WTC11 (cell line): Measurements from ENCODE around the gene VN1R4. TPM values are rescaled to one million over a fixed set of nuclear protein-coding genes. Genes with fewer than 3 reads are reported as not detected.

ENCODE experiments used
- ATAC-seq: fragments of 200-7000 bp; cut with Tn5 transposase; 2 replicates; pipeline ENCODE4 v1.10.0; 2021; ENCODE audit warnings: mild to moderate bottlenecking, moderate library complexity
- CTCF ChIA-PET: fragments of 300-600 bp; sonication (Branson Sonifier 250); formaldehyde crosslinking; loops from one replicate; lab custom pipeline; 2021; ENCODE audit warnings: antibody characterized with exemption; lab: Charles Lee
- POLR2A ChIA-PET: fragments of 350-600 bp; sonication (Branson Sonifier 250); formaldehyde crosslinking; loops from one replicate; lab custom pipeline; 2021; ENCODE audit warnings: antibody characterized with exemption; lab: Charles Lee
- DNase-seq: peaks from one replicate; pipeline ENCODE4 v3.0.0; 2021; ENCODE audit warnings: low spot score
- H3K27ac Mint-ChIP-seq: 2 replicates; pipeline ENCODE4 v1.8.0; 2021; ENCODE audit warnings: mixed read lengths
- H3K27me3 Mint-ChIP-seq: 2 replicates; pipeline ENCODE4 v1.8.0; 2021; ENCODE audit warnings: low read depth, mild to moderate bottlenecking, moderate library complexity, mixed read lengths
- H3K36me3 Mint-ChIP-seq: 2 replicates; pipeline ENCODE4 v1.8.0; 2021; ENCODE audit warnings: mixed read lengths
- H3K4me1 Mint-ChIP-seq: 2 replicates; pipeline ENCODE4 v1.8.0; 2022; ENCODE audit warnings: mixed read lengths
- H3K4me3 Mint-ChIP-seq: 2 replicates; pipeline ENCODE4 v1.8.0; 2021; ENCODE audit warnings: mild to moderate bottlenecking, moderate library complexity, mixed read lengths
- H3K9me3 Mint-ChIP-seq: 2 replicates; pipeline ENCODE4 v1.8.0; 2021; ENCODE audit warnings: mixed read lengths
- ESRRA ChIP-seq: sonication (generic); formaldehyde crosslinking; IDR thresholded peaks from 2 replicates; pipeline ENCODE4 v1.8.1; 2022; ENCODE audit warnings: mild to moderate bottlenecking, missing genetic modification reagents, borderline replicate concordance
- FOXJ3 ChIP-seq: sonication (generic); formaldehyde crosslinking; IDR thresholded peaks from 2 replicates; pipeline ENCODE4 v1.9.0; 2021; ENCODE audit warnings: missing genetic modification reagents, mild to moderate bottlenecking, borderline replicate concordance
- KAT7 ChIP-seq: sonication (generic); formaldehyde crosslinking; IDR thresholded peaks from 2 replicates; pipeline ENCODE4 v1.8.1; 2023; ENCODE audit warnings: missing genetic modification reagents, mild to moderate bottlenecking, borderline replicate concordance
- NR2C2 ChIP-seq: sonication (generic); formaldehyde crosslinking; IDR thresholded peaks from 2 replicates; pipeline ENCODE4 v1.8.0; 2022; ENCODE audit warnings: mild to moderate bottlenecking, missing genetic modification reagents
- OVOL2 ChIP-seq: fragments of 250-450 bp; sonication (Bioruptor Pico); IDR thresholded peaks from 2 replicates; pipeline ENCODE4 v1.9.0; 2021; ENCODE audit warnings: mild to moderate bottlenecking, borderline replicate concordance
- ZNF263 ChIP-seq: sonication (generic); formaldehyde crosslinking; IDR thresholded peaks from 2 replicates; pipeline ENCODE4 v1.8.1; 2022; ENCODE audit warnings: low read depth, mild to moderate bottlenecking, moderate library complexity, missing genetic modification reagents
- total RNA-seq: library from RNA; stranded (reverse); gene quantifications from 3 replicates; pipeline ENCODE4 v1.2.3, GENCODE V29; 2021
- TF ChIP-seq, protein P1 (sequence below): fragments of 250-450 bp; sonication (Bioruptor Pico); conservative IDR thresholded peaks from 2 replicates; pipeline ENCODE4 v1.9.0; 2021; ENCODE audit warnings: mild to moderate bottlenecking
- TF ChIP-seq, protein P2 (sequence below): sonication (generic); formaldehyde crosslinking; conservative IDR thresholded peaks from 2 replicates; pipeline ENCODE4 v1.8.1; 2022; ENCODE audit warnings: mild to moderate bottlenecking, missing genetic modification reagents
- TF ChIP-seq, protein P3 (sequence below): sonication (generic); formaldehyde crosslinking; IDR thresholded peaks from 2 replicates; pipeline ENCODE4 v1.8.0; 2022; ENCODE audit warnings: mild to moderate bottlenecking, missing genetic modification reagents
- TF ChIP-seq, protein P4 (sequence below): sonication (generic); formaldehyde crosslinking; IDR thresholded peaks from 2 replicates; pipeline ENCODE4 v1.8.1; 2023; ENCODE audit warnings: mild to moderate bottlenecking, missing genetic modification reagents, borderline replicate concordance
- TF ChIP-seq, protein P5 (sequence below): sonication (generic); formaldehyde crosslinking; IDR thresholded peaks from 2 replicates; pipeline ENCODE4 v1.8.0; 2023; ENCODE audit warnings: missing genetic modification reagents
- TF ChIP-seq, protein P6 (sequence below): fragments of 250-450 bp; sonication (Bioruptor Pico); IDR thresholded peaks from 2 replicates; pipeline ENCODE4 v1.8.0; 2021; ENCODE audit warnings: mild to moderate bottlenecking

Gene VN1R4
- total RNA-seq, 1 experiment from 2014 or later = not detected

DNA sequence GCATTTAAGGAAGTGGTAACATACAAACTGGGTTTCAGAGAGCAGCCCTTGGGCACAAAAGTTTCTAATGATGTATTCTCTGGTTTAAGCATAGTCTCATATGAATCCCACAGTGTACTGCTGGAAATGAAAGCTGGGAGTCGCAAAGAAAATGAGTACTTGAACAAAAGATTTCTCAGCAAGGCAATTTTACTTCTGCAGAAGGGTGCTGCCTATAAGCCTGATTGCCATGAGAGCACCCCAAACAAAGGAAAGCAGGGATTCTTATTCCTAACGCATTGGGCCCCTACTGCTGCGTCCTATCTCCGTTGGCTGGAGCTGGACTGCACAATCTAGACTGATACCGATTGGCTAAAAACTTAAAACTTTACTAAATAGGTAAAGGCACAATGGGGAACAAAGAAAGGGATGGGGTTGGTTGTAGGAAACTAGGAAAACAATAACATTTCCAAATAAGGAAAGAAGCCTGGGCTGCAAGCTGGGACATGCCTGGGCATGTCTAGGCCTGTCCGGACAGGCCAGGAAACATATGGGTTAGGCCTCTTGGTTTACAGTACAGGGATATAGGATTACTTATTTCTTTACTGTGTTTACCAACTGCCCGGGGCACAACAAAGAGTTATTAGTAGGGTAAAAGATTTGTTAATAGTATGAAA lies 27.4 kb upstream of the VN1R4 start:
- ChIA-PET POLR2A (no interaction called here), CTCF (no interaction called here)
- peak overlapping the region; percentile 89 for H3K27ac Mint-ChIP-seq
- TF ChIP-seq, protein P1, sequence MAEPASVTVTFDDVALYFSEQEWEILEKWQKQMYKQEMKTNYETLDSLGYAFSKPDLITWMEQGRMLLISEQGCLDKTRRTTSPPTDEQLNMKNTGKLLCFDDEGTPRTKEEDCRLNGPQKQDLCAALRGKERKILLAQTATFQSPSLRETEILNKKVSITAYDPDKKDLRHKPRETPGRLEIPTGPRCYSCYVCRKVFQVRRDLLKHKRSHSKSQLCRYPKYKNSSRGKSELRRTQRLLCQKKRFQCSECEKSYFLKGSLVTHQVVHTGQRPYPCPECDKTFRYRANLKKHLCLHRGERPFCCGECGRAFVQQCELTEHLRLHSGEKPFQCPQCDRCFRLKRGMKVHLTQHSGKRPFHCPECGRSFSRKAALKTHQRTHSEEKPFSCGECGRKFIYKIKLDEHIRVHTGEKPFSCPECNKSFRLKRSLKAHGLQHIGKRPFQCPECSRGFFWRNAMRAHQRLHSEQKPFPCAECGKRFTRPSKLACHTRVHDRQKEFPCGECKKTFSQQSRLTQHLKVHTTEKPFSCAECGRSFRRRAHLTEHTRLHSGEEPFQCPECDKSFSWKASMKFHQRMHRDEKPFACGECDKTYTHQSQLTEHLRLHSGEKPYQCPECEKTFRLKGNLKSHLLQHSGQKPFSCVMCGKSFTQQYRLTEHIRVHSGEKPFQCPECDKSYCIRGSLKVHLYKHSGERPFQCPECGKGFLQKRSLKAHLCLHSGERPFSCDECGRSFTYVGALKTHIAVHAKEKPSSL (CRISPR knock-in tag) = no peak
- TF ChIP-seq OVOL2 (CRISPR knock-in tag) = no peak
- no peak for TF ChIP-seq ZNF263 (CRISPR knock-in tag)
- TF ChIP-seq, protein P2, sequence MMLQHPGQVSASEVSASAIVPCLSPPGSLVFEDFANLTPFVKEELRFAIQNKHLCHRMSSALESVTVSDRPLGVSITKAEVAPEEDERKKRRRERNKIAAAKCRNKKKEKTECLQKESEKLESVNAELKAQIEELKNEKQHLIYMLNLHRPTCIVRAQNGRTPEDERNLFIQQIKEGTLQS (CRISPR knock-in tag) = no peak
- TF ChIP-seq ESRRA (CRISPR knock-in tag) = no peak
- TF ChIP-seq NR2C2 (CRISPR knock-in tag) = no peak
- TF ChIP-seq, protein P3, sequence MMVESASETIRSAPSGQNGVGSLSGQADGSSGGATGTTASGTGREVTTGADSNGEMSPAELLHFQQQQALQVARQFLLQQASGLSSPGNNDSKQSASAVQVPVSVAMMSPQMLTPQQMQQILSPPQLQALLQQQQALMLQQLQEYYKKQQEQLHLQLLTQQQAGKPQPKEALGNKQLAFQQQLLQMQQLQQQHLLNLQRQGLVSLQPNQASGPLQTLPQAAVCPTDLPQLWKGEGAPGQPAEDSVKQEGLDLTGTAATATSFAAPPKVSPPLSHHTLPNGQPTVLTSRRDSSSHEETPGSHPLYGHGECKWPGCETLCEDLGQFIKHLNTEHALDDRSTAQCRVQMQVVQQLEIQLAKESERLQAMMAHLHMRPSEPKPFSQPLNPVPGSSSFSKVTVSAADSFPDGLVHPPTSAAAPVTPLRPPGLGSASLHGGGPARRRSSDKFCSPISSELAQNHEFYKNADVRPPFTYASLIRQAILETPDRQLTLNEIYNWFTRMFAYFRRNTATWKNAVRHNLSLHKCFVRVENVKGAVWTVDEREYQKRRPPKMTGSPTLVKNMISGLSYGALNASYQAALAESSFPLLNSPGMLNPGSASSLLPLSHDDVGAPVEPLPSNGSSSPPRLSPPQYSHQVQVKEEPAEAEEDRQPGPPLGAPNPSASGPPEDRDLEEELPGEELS (CRISPR knock-in tag) = no peak
- TF ChIP-seq FOXJ3 = no peak
- no peak for TF ChIP-seq KAT7
- TF ChIP-seq, protein P4, sequence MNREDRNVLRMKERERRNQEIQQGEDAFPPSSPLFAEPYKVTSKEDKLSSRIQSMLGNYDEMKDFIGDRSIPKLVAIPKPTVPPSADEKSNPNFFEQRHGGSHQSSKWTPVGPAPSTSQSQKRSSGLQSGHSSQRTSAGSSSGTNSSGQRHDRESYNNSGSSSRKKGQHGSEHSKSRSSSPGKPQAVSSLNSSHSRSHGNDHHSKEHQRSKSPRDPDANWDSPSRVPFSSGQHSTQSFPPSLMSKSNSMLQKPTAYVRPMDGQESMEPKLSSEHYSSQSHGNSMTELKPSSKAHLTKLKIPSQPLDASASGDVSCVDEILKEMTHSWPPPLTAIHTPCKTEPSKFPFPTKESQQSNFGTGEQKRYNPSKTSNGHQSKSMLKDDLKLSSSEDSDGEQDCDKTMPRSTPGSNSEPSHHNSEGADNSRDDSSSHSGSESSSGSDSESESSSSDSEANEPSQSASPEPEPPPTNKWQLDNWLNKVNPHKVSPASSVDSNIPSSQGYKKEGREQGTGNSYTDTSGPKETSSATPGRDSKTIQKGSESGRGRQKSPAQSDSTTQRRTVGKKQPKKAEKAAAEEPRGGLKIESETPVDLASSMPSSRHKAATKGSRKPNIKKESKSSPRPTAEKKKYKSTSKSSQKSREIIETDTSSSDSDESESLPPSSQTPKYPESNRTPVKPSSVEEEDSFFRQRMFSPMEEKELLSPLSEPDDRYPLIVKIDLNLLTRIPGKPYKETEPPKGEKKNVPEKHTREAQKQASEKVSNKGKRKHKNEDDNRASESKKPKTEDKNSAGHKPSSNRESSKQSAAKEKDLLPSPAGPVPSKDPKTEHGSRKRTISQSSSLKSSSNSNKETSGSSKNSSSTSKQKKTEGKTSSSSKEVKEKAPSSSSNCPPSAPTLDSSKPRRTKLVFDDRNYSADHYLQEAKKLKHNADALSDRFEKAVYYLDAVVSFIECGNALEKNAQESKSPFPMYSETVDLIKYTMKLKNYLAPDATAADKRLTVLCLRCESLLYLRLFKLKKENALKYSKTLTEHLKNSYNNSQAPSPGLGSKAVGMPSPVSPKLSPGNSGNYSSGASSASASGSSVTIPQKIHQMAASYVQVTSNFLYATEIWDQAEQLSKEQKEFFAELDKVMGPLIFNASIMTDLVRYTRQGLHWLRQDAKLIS (CRISPR knock-in tag) = no peak
- TF ChIP-seq, protein P5, sequence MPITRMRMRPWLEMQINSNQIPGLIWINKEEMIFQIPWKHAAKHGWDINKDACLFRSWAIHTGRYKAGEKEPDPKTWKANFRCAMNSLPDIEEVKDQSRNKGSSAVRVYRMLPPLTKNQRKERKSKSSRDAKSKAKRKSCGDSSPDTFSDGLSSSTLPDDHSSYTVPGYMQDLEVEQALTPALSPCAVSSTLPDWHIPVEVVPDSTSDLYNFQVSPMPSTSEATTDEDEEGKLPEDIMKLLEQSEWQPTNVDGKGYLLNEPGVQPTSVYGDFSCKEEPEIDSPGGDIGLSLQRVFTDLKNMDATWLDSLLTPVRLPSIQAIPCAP = no peak
- no peaks in the 10 kb centered on the region for H3K4me1 Mint-ChIP-seq
- H3K36me3 Mint-ChIP-seq = peaks cover 48% of the 10 kb centered on the region
- DNase-seq = no peak
- ATAC-seq = peak; percentile 83
- H3K4me3 Mint-ChIP-seq = no peak overlapping the region
- peaks cover 67% of the 10 kb centered on the region for H3K9me3 Mint-ChIP-seq
- H3K27me3 Mint-ChIP-seq = peaks cover 9% of the 10 kb centered on the region

DNA sequence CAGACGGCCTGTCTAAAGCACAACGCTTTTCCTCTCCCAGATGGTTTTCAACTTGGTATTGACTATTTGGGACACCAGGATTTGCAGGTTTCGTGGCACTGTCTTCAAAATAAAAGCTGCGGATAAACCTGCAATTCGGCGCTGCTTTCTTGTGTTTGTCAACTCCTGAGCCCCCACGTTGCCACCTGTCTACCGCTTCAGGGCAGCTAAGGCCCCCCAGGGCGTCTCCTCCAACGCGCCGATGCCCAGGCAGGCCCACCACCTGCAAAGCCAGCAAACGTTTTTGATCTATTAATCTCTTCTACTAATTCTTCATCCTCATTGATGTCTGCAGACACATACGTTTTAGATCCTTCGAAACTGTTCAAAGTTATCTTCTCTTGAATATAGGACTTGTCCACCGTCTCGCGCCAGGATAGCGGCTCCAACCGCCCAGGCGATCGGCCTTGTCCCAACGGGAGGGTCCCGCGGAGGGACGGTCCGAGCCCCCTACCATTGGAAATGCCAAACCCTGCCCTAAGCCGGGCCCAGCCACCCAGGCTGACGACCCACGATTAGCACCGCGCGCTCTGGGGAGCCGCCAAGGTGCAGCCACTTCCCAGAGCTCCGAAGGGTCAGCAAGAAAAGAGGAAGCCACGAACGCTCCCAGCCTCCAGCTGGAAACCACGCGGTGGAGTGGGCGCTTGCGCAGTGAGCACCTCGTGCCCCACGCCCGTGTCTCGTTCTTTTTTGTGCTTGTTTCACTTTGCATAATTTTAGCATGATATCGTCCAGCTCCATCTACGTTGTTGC lies 23.4 kb upstream of the VN1R4 start:
- no peak overlapping the region for H3K27ac Mint-ChIP-seq
- ATAC-seq = no peak
- TF ChIP-seq, protein P6, sequence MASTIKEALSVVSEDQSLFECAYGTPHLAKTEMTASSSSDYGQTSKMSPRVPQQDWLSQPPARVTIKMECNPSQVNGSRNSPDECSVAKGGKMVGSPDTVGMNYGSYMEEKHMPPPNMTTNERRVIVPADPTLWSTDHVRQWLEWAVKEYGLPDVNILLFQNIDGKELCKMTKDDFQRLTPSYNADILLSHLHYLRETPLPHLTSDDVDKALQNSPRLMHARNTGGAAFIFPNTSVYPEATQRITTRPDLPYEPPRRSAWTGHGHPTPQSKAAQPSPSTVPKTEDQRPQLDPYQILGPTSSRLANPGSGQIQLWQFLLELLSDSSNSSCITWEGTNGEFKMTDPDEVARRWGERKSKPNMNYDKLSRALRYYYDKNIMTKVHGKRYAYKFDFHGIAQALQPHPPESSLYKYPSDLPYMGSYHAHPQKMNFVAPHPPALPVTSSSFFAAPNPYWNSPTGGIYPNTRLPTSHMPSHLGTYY (CRISPR knock-in tag) = no peak
- TF ChIP-seq, all 79 proteins: peak for 0
- CTCF ChIA-PET = no interaction called here
- DNase-seq = no peak
- H3K27me3 Mint-ChIP-seq = peaks cover 4% of the 10 kb centered on the region
- H3K36me3 Mint-ChIP-seq = peaks cover 36% of the 10 kb centered on the region
- H3K4me3 Mint-ChIP-seq = no peak overlapping the region
- POLR2A ChIA-PET = no interaction called here
- peaks cover 70% of the 10 kb centered on the region for H3K9me3 Mint-ChIP-seq
- H3K4me1 Mint-ChIP-seq = no peaks in the 10 kb centered on the region
